ENCODE measurements around the gene ITIH5.

Gene ITIH5

DNA sequence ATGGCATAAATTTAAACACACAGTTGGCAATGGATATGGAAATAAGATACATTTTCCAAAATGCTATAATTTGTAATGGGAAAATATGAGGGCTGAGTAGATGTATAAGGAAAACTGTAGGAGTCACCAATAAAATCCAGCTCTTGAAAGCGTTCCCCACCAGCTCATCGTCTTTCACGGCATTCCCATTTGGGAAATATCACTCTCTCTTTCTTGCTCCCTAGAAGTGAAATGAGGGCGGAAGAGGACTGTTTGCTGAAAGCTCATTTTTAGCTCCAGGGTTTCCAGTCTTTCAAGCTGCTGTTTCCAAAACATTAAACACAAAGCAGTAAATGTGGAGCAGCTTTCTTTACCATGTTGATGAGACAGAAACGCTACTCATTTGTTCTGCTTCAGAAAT, 151.3 kb downstream of the ITIH5 start:
- no peak for DNase-seq

DNA sequence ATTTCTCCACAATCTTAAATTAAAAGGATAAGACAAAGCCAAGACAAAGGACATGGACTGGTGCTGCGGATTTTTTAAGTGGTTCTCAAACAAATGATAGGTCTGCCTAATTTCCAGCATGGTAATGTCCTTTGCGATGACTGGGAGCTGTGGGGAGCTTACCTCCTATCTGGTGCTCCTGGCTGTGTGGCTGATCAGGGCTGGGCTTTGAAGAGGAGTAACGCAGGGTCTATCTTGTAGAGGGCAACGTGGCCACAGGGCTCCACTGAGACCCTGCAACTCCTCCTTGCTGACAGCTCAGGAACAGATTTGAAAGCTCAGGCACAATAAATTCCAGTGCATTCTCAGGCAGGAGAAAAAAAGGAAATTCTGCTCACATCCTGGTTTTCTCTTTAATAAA, 152.8 kb downstream of the ITIH5 start:
- DNase-seq = no peak

DNA sequence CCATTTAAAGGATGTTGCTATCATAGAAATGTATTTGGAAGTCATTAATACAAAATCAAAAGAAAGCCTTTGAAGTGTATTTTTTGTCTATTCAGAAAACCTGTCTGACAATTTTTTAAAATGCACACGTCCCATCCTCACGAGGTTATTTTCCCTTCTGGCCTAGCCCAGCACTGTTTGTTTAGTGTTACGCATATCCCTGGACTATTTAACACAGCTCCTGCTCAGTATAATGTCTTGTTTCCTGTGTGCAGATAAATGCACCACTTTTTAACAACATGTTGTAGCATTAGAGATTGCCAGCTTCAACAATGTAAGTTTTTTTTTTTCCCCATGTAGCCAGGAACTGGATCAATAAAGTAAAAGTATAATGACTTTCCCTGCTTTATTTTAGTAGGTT, 153.3 kb downstream of the ITIH5 start:
- no peak for DNase-seq

DNA sequence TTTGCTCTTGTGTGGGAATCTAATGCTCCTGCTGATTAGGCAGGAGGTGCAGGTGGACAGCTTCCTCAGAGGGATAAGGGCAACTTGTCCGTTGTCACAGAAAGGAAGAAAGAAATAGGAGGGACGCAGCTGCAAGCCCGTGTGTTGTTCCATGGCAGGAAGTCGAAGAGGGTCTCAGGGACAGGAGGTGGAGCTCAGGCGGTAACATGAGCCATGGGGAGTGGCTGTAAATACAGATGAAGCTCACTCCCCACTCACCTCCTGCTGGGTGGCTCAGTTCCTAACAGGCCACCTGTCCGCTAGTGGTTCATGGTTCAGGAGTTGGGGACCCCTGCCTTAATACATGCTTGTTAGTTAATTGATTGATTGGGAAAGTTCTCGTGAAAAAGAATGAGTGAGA, 154.3 kb downstream of the ITIH5 start:
- DNase-seq = no peak

- DNase-seq = no peak
These were observed 155.2 kb downstream of the ITIH5 start for GRCh38 chr10:7511612-7512011.
